ENCODE data around the gene UFL1.

DNA sequence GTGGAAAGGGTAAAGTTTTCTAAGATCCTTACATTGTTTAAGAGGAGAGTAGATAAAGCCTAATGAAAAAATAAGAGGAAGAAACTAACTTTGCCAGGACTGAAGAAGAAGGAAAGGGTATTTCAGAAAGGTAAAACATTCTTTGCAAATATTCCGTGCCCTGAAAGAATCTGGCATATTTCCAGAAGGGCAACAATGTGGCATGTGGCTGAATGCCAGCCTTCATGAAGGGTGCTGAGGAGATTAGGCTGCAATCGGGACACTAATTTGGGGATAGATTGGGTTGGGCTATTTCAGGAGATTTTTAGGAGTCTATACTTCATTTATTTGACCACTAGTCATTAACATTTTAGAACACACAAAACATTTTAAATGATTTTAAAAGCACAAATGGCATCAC, 16.2 kb upstream of the UFL1 start:
- TF ChIP-seq, protein P1, sequence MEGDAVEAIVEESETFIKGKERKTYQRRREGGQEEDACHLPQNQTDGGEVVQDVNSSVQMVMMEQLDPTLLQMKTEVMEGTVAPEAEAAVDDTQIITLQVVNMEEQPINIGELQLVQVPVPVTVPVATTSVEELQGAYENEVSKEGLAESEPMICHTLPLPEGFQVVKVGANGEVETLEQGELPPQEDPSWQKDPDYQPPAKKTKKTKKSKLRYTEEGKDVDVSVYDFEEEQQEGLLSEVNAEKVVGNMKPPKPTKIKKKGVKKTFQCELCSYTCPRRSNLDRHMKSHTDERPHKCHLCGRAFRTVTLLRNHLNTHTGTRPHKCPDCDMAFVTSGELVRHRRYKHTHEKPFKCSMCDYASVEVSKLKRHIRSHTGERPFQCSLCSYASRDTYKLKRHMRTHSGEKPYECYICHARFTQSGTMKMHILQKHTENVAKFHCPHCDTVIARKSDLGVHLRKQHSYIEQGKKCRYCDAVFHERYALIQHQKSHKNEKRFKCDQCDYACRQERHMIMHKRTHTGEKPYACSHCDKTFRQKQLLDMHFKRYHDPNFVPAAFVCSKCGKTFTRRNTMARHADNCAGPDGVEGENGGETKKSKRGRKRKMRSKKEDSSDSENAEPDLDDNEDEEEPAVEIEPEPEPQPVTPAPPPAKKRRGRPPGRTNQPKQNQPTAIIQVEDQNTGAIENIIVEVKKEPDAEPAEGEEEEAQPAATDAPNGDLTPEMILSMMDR (conservative IDR thresholded peaks at IDR 0.05; ENCODE audit: low read length): no peak
- no peak for TF ChIP-seq EZH2phosphoT487 (IDR thresholded peaks at IDR 0.05; ENCODE audit: borderline replicate concordance)
